SW480 (cell line): ENCODE results near the gene MOCS1.

Experiments used
- DNase-seq: peaks from one replicate; pipeline ENCODE4 v3.0.0-alpha.2; 2016; ENCODE audit warnings: low spot score

Gene MOCS1

GRCh38 chr6:39948199-39948791, 14.0 kb upstream of the MOCS1 start:
- no peak for DNase-seq

- no peak for DNase-seq
Observed at GRCh38 chr6:39947611-39948068, 13.4 kb upstream of the MOCS1 start.

- DNase-seq: no peak
Observed at GRCh38 chr6:39945626-39946025, 11.4 kb upstream of the MOCS1 start.

GRCh38 chr6:39942903-39943580, 8.8 kb upstream of the MOCS1 start:
- no peak for DNase-seq

GRCh38 chr6:39941820-39942219, 7.6 kb upstream of the MOCS1 start:
- no peak for DNase-seq

- no peak for DNase-seq
Observed at GRCh38 chr6:39941138-39941537, 6.9 kb upstream of the MOCS1 start.

- DNase-seq: peak; percentile 22
Observed at GRCh38 chr6:39938773-39939654, 4.8 kb upstream of the MOCS1 start.

- DNase-seq: no peak
Observed at GRCh38 chr6:39937686-39938333, 3.5 kb upstream of the MOCS1 start.

- no peak for DNase-seq
Observed at GRCh38 chr6:39936857-39937256, 2.6 kb upstream of the MOCS1 start.

GRCh38 chr6:39935241-39935640, 979 bp upstream of the MOCS1 start:
- no peak for DNase-seq

- DNase-seq: no peak
Observed at GRCh38 chr6:39933669-39934130, 562 bp downstream of the MOCS1 start.

GRCh38 chr6:39932386-39932910, 1.8 kb downstream of the MOCS1 start:
- DNase-seq: no peak

- no peak for DNase-seq
Observed at GRCh38 chr6:39931607-39932006, 2.7 kb downstream of the MOCS1 start.

GRCh38 chr6:39930540-39930939, 3.7 kb downstream of the MOCS1 start:
- no peak for DNase-seq

GRCh38 chr6:39929733-39930461, 4.4 kb downstream of the MOCS1 start:
- no peak for DNase-seq

GRCh38 chr6:39929039-39929732, 5.1 kb downstream of the MOCS1 start:
- DNase-seq: no peak

- DNase-seq: peak; percentile 34
Observed at GRCh38 chr6:39927159-39927558, 7.1 kb downstream of the MOCS1 start.

- DNase-seq: no peak
Observed at GRCh38 chr6:39926668-39927067, 7.6 kb downstream of the MOCS1 start.

GRCh38 chr6:39925931-39926290, 8.4 kb downstream of the MOCS1 start:
- no peak for DNase-seq

- DNase-seq: no peak
Observed at GRCh38 chr6:39925191-39925930, 8.9 kb downstream of the MOCS1 start.
